ENCODE results near the gene IFITM10.
"Not testable (repeated sequence)": the region's sequence is repeated elsewhere in the genome, so short reads cannot be mapped to it uniquely, and the experiment has no call there.

GRCh38 chr11:1684886-1685874, 65.2 kb downstream of the IFITM10 start:
- not testable (repeated sequence) for TF ChIP-seq CTCF, POLR2A (IDR thresholded peaks at IDR 0.05)
